Measurements from ENCODE around the gene NRP2.

DNA sequence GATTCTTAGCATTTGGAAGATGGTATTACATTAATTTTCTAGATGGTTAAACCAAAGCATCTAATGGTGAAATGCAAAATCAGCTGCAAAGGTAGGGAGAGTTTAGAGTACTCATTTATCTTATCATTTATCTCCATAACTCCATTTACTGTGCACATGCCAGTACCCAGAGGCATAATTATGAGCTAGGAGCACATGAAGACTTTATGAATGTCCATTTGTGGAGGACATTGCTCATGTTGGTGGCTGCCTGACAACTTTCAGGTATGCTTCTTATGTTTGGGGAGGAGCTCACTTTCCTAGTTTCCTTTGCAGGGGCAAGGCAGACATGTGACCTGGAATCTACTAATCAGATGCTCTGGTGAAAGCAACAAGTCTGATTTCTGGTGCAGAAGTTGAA is 134.0 kb downstream of the NRP2 start:
- TF ChIP-seq, protein P1, sequence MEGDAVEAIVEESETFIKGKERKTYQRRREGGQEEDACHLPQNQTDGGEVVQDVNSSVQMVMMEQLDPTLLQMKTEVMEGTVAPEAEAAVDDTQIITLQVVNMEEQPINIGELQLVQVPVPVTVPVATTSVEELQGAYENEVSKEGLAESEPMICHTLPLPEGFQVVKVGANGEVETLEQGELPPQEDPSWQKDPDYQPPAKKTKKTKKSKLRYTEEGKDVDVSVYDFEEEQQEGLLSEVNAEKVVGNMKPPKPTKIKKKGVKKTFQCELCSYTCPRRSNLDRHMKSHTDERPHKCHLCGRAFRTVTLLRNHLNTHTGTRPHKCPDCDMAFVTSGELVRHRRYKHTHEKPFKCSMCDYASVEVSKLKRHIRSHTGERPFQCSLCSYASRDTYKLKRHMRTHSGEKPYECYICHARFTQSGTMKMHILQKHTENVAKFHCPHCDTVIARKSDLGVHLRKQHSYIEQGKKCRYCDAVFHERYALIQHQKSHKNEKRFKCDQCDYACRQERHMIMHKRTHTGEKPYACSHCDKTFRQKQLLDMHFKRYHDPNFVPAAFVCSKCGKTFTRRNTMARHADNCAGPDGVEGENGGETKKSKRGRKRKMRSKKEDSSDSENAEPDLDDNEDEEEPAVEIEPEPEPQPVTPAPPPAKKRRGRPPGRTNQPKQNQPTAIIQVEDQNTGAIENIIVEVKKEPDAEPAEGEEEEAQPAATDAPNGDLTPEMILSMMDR (IDR thresholded peaks at IDR 0.05) = no peak
- no peak for TF ChIP-seq POLR2A (IDR thresholded peaks at IDR 0.05)

Data from upper lobe of left lung (tissue), 4 donors.